Measurements from ENCODE around the gene CDCA7. TPM values are rescaled to one million over a fixed set of nuclear protein-coding genes. Genes with fewer than 3 reads are reported as not detected.

The CDCA7 gene
- total and polyA plus RNA-seq, 4 donors: 0.08 to 7.9 (median 0.17) TPM

GRCh38 chr2:173393636-173394035 lies 39.0 kb downstream of the CDCA7 start:
- WGBS: 78% methylated on average over 1 of the region's 1 CpG
- H3K27ac ChIP-seq (ENCODE audit: low read depth in 1 of 2, low read length in 2 of 2): no peak overlapping the region
- no peak for TF ChIP-seq FOXA2 (IDR thresholded peaks at IDR 0.05)
- TF ChIP-seq RAD21 (IDR thresholded peaks at IDR 0.05): no peak
- TF ChIP-seq YY1 (IDR thresholded peaks at IDR 0.05): no peak
- TF ChIP-seq CTCF (IDR thresholded peaks at IDR 0.05; ENCODE audit: low read depth, low read length, missing input control): no peak
- no peak for TF ChIP-seq FOXA1 (IDR thresholded peaks at IDR 0.05)
- TF ChIP-seq EGR1 (IDR thresholded peaks at IDR 0.05; ENCODE audit: low read depth in 2 of 2): no peak
- TF ChIP-seq ZBTB33 (IDR thresholded peaks at IDR 0.05): no peak
- TF ChIP-seq HNF4G (IDR thresholded peaks at IDR 0.05): no peak
- no peak for TF ChIP-seq REST (IDR thresholded peaks at IDR 0.05)
- no peak for TF ChIP-seq RXRA (IDR thresholded peaks at IDR 0.05)
- TF ChIP-seq ATF3 (IDR thresholded peaks at IDR 0.05): no peak
- no peak for TF ChIP-seq JUND (IDR thresholded peaks at IDR 0.05)
- no peak for TF ChIP-seq HNF4A (conservative IDR thresholded peaks at IDR 0.05)
- TF ChIP-seq NR2F2 (IDR thresholded peaks at IDR 0.05): no peak
- no peak for TF ChIP-seq MAX (IDR thresholded peaks at IDR 0.05)
- no peak for TF ChIP-seq TAF1 (conservative IDR thresholded peaks at IDR 0.05)
- no peak for TF ChIP-seq SP1 (IDR thresholded peaks at IDR 0.05)
- peaks cover 0 to 7% (median 5%) of the 10 kb centered on the region in 4 donors for H3K27me3 ChIP-seq (ENCODE audit: control insufficient read depth in 4 of 4, insufficient read depth in 4 of 4, low read length in 3 of 4)
- DNase-seq (ENCODE audit: low spot score): no peak
- no peaks in the 10 kb centered on the region for H3K4me1 ChIP-seq (ENCODE audit: control insufficient read depth in 4 of 4, insufficient read depth in 4 of 4, low read length in 3 of 4)
- no peak overlapping the region for H3K4me3 ChIP-seq (ENCODE audit: low read depth in 1 of 3, low read length in 3 of 3)
- no peak overlapping the region for H3K9ac ChIP-seq (ENCODE audit: low read depth in 1 of 2, low read length in 2 of 2)
- H3K36me3 ChIP-seq (ENCODE audit: control insufficient read depth in 4 of 4, insufficient read depth in 3 of 4, low read depth in 1 of 4, low read length in 3 of 4): no peaks in the 10 kb centered on the region
- H3K9me3 ChIP-seq (ENCODE audit: control insufficient read depth in 4 of 4, low read length in 3 of 4): no peaks in the 10 kb centered on the region
